GM04503 (cell line): Measurements from ENCODE around the gene STK10.

Source experiments
- DNase-seq: peaks from one replicate; pipeline ENCODE4 v3.0.0-alpha.2; 2012; ENCODE audit warnings: low read depth

STK10 gene

DNA sequence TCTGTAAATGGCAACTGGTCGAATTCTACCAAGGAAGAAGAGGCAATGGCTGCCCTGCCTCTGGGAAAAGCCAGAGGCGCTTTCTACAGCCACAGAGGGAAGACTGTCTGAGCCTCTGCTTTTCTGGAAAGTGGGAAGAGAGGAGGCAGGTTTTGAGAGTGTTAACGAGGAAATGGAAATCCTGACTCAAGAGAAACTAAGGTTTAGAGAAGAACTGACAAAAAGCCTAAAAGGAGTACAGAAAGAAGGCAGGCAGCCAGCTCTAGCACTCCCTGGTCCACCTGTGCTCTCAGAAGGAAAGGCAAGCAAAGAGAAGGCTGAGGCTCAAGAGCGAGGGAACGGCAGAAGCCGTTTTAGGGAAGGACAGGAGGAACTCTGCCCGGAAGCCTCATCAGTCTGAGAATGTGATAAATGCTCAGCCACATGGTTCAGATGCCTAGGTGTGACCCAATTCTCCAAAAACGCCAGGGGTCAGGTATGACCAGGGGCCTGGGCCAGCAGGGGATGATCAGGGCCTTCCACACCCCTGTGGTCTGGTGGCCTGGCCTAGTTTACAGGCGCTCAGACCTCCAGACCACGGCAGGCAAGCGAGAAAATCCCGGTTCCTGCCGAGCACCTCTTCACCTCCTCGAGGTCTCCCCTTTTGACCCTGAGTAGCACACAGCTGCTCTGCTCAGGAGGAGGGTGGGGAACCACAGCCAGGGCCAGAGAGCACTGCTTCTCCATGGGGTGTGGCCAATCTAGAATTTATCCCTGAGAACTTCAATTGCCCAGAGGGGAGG is 101.6 kb downstream of the STK10 start:
- DNase-seq = no peak

- DNase-seq = no peak
Observed at GRCh38 chr5:172085738-172086137, 102.3 kb downstream of the STK10 start.

DNA sequence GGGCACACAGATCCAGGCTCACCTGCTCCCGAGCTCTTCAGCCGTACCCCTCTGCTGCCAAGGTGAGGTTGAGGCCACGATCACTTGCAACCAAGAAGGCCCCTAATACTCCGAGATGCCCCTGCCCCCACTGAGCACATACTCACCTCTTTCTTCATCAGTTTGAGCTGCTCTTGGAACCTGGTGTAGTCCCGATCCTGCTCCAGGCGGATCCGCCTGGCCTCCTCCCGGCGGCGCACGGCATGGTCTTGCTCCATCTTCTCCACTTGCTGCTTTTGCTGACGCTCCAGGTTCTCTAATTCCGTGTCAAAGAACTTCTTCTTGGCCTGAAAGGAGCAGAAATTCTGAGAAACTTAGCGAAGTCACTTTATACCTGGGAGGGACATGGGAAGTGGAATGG is 105.8 kb downstream of the STK10 start:
- DNase-seq = no peak

DNA sequence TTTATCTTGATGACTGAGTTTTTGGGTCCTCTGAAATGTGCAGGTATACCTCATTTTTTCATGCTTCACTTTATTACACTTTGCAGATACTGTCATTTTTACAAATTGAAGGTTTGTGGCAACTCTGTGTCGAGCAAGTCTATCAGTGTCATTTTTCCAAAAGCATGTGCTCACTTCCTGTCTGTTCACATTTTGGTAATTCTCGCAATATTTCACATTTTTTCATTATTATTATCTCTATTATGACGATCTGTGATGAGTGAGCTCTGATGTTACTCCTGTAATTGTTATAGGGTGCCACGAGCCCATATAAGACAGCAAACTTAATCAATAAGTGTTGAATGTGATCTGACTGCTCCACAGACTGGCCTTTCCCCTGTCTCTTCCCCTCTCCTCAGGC is 108.1 kb downstream of the STK10 start:
- DNase-seq = no peak

GRCh38 chr5:172078726-172079345 is 109.2 kb downstream of the STK10 start:
- no peak for DNase-seq

GRCh38 chr5:172077664-172078425 is 110.2 kb downstream of the STK10 start:
- no peak for DNase-seq

GRCh38 chr5:172076761-172077244 is 111.2 kb downstream of the STK10 start:
- no peak for DNase-seq

GRCh38 chr5:172075656-172076055 is 112.4 kb downstream of the STK10 start:
- no peak for DNase-seq

DNA sequence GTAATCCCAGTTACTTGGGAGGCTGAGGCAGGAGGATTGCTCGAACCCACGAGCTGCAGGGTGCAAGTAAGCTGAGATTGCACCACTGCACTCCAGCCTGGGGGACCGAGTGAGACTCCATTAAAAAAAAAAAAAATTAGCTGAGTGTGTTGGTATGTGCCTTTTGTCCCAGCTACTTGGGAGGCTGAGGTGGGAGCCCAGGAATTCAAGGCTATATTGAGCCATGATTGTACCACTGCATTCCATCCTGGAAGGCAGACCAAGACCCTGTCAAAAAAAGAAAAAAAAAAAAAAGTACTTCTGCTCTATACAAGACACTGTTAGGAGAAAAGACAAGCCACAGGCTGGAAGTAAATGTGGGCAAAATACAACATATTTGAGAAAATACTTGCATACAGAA is 113.1 kb downstream of the STK10 start:
- DNase-seq = no peak

DNA sequence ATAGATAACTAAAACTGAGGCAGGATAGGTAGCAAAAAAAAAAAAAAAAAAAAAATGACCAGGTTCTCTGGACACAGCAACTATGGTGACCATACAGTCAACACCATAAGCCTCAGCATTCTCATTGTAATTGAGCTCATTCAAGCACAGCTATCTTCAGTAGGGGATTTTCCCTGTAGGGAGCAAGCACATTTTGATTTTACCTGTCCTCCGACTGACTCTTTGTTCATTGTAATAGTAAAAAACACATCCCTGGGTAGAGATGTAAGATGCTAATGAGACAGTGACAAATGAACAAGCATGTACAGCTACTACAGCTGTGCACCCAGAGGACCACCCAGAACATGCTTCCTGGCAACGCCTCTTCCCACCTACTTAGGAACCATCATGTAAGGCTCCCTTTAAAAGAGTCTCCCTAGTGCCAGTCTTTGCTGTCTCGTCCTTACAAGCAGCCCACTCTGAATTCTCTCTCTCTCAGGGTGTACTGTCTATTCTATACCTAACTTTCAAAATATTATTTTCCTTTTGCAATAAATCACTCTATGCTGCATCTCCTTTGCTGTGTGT is 116.6 kb downstream of the STK10 start:
- DNase-seq = no peak

GRCh38 chr5:172065431-172066065 is 122.5 kb downstream of the STK10 start:
- DNase-seq = no peak

GRCh38 chr5:172064766-172065165 is 123.3 kb downstream of the STK10 start:
- no peak for DNase-seq

DNA sequence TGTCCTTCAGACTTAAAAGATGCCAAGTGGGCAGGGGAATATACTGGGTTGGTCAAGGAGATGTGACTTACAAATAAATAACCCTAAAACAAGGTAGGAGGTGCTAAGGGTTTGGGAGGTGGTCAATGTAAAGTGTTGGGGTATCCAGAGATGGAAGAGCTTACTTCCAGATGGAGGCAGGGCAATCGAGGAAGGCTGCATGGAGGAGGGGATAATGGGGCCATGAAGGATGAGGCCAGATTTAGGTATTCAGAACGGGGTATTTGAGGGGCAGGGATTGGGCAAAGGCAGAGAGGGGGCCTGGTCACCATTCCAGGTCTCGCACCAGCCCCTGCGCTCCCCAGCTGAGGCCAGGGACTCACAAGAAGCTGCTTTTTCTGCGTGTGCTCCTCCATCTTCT is 123.7 kb downstream of the STK10 start:
- DNase-seq = no peak

DNA sequence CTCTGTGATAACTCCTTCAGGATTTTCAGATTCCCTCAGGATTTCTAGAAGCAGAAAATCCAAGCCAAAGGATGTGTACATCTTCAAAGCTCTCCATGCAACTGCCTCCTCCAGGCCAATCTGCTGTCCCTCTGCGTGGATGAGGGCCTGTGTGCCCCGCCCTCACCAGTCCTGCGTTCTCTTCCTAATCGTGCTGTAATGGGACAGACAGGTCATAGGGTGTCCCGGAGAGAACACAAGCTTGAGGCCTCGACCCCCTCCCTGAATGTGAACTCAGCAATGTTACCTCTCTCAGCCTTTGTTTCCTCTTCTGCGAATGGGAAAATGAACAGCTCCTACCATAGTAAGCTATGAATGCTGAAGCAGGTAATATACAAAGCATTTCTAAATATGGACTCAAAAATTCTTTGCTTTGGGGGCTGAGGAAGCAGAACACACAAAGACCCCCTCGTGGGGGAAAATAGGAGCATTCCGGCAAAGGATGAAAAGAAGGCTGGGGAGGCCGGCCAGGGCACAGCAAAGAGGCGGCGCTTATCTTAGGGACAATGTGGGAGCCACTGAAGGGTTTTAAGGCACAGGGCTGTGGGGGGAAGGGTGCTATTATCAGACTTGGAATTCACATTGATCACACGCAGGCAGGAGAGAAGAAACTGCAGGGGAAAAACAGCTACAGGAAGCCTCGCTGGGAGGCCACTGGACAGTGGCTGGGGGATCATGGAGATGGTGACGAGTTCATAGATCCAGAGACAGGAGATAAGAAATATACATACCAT is 124.4 kb downstream of the STK10 start:
- no peak for DNase-seq

GRCh38 chr5:172059661-172060100 is 128.3 kb downstream of the STK10 start:
- no peak for DNase-seq

DNA sequence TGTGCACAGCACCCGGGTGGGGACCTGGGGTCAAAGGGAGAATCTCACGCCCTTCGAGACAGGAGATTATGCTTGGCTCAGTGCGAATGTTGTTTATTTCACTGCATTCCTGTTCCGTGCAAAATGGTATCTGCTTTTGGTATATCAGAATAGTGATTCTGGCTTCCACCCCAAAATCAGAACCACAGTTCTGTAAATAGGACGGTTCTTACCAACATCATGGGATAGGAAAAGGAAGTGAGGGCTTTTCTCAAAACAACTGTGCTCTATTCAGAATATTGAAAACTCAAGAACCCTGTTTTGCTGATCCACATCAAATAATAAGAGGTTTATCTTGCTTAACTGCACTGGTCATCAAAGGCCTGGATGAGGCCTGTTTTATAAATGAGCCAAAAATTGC is 129.9 kb downstream of the STK10 start:
- no peak for DNase-seq

DNA sequence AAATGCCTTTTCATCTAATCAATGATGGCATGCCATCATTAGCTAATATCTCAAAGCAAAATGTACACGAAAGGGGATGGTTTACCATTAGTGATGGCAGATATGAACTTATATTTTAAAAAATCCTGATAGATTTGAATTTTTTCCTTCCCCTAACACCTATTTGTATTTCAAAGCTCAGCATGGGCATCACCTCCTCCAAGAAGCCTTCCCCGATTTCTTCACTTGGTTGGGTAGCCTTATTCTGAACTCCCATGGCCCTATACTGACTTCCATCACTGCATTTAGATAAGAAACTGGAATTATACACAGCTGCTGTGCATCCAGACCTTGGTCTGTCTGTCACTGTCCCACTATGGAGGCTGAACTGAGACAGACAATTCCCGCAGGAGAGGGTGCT is 132.0 kb downstream of the STK10 start:
- DNase-seq = no peak

DNA sequence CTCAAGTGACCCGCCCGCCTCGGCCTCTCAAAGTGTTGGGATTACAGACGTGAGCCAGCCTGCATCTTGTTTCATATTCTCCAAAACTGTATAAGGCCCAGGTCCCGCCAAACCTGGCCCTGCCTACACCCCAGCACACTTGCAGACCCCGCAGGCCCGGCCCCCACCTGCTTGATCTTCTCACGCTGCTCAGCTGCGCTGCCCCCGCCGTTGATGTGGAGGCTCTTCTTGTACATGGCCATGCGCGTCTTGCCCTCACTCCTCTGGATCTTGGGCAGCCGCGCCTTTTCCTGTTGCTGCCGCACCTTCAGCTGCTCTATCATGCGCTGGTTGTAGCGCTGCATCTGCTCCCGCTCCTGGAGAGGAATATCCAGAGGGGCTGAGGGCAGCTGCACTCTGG is 132.6 kb downstream of the STK10 start:
- DNase-seq = no peak

DNA sequence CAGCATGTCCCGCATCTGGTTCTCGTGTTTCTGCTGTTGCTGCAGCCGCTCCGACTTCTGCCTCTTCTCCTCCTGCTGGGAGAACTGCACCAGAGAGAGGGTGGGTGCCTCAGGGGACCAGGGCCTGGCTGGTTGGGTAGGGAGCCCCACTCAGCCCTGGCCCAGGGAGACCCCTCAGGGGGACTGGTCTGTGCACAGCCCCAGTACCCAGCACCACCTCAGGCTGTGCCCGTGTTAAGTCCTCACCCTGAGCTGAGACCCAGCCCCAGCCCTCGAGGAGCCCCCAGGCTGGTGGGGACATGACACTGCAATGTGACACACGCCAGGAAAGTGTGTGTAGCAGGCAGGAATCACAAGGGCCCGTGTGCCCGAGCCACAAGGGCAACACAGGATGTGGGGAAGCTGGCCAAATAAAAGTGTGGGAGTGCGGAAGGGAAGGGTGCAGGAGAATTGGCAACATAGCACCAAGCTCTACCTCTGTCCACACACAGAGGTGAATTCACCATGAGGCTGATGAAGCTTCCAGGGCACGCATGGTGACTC is 133.3 kb downstream of the STK10 start:
- no peak for DNase-seq

DNA sequence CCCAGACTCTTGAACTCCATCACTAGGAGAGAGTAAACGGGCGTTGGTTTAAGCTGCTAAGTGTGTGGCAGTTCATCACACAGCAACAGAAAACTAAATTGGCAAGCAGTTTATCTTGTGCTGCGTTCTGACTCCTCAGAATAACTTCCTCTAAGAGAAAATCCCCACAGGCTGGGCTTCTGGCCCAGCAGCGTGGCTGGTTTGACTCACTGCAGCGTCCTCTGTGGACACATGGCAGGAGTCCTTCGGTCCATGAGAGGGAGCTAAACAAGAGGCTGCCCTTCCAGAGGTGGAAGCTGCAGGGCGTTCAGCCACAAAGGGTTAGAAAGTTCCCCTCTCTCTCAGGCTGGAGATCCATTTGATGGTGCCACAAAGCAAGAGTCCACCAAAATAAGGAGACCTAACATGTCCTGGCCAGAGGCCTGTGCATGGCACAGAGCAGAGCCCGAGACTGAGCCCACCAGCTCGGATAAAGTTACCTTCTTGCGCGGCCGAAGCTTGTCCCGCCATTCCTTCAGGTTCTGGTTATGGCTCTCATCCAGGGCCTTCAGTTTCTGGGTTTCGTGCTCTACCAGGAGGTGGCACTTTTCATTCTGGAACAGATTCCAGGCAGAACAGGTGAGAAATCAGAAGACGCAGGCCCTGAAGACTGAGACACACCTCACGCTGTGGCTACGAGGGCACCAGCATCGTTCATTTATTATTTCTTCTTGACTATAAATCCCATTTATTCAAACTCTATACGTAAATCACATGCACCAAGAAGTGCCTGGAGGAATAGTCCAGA is 135.4 kb downstream of the STK10 start:
- peak; percentile 21 for DNase-seq
